Esophagus muscularis mucosa (tissue), 4 donors: Measurements from ENCODE around the gene ZNF514.

ENCODE experiments used
- EP300 ChIP-seq: sonication (generic); formaldehyde crosslinking; IDR thresholded peaks from one replicate; pipeline ENCODE4 v1.6.1; 2017; ENCODE audit warnings: antibody characterized with exemption
- POLR2AphosphoS5 ChIP-seq, 2 donors: sonication (generic); formaldehyde crosslinking; IDR thresholded peaks; one replicate each; pipeline ENCODE4 v1.6.1; 2017; ENCODE audit warnings: antibody characterized with exemption in 2 of 2
- TF ChIP-seq, protein P1 (sequence below), 3 experiments: fragments of 200-600 bp in 2 of 3; fragments of 450-650 bp in 1 of 3; sonication (generic) in 2 of 3; IDR thresholded peaks; one replicate each; pipeline ENCODE4 v1.5.1; 2017 to 2019; ENCODE audit warnings: antibody characterized with exemption in 3 of 3, mild to moderate bottlenecking in 2 of 3, moderate library complexity in 1 of 3

DNA sequence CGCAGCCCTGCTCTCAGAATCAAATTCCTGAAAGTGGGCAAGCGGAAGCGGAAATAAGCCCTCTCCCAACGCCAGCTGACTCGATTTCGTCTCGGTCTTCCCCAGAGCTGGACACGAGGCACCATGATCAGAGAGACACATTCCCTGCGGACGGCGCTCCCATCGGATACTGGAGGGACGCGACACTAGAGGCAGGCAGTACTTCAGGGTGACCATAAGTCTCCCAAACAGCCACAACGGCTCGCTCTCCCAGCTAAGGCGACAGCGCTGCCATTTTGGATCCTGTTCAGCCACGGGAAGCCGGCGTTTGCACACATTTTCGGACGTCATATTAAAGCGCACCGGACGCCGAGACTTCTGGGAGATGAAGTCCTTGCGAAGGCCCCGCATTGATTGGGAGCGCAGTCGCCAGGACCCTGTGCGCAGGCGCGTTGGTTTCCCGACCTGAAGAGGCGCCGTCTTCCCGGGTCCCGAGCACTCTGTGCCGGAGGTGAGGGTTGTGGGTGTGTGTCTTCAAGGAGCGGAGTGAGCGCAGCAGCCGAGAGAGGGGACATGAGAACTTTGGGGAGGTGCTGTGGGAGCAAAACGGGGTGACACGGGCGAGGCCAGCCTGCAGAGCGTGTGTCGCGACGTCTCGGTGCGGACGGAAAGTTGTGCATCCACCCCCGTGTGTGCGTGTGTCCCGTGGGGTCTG lies 5.9 kb upstream of the ZNF514 start, which contains the start of gene ZNF2:
- TF ChIP-seq, protein P1, sequence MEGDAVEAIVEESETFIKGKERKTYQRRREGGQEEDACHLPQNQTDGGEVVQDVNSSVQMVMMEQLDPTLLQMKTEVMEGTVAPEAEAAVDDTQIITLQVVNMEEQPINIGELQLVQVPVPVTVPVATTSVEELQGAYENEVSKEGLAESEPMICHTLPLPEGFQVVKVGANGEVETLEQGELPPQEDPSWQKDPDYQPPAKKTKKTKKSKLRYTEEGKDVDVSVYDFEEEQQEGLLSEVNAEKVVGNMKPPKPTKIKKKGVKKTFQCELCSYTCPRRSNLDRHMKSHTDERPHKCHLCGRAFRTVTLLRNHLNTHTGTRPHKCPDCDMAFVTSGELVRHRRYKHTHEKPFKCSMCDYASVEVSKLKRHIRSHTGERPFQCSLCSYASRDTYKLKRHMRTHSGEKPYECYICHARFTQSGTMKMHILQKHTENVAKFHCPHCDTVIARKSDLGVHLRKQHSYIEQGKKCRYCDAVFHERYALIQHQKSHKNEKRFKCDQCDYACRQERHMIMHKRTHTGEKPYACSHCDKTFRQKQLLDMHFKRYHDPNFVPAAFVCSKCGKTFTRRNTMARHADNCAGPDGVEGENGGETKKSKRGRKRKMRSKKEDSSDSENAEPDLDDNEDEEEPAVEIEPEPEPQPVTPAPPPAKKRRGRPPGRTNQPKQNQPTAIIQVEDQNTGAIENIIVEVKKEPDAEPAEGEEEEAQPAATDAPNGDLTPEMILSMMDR (IDR thresholded peaks at IDR 0.05), result peak in 1 of 3 experiments; percentile 24
- no peak for TF ChIP-seq EP300
- peak; percentile 91 to 94 for TF ChIP-seq POLR2AphosphoS5 (IDR thresholded peaks at IDR 0.05)
